PC-9 (cell line): ENCODE data around the gene CLEC9A.

Source experiments
- CTCF ChIP-seq: fragments of 200-600 bp; sonication (generic); conservative IDR thresholded peaks from 2 replicates; pipeline ENCODE4 v1.6.1; 2017; ENCODE audit warnings: mixed run types, antibody characterized with exemption, mild to moderate bottlenecking, moderate library complexity
- EZH2 ChIP-seq: fragments of 200-600 bp; sonication (generic); IDR thresholded peaks from 2 replicates; pipeline ENCODE4 v1.8.0; 2017; ENCODE audit warnings: antibody characterized with exemption, low read depth

GRCh38 chr12:10097521-10097920, 67.0 kb downstream of the CLEC9A start:
- TF ChIP-seq CTCF (no peak), EZH2 (no peak)
